HL-60 (cell line): ENCODE measurements around the gene TTC8.
A peak's percentile ranks its signal among the peaks of the same experiment; 100 is the strongest.

Experiments
- DNase-seq, 2 experiments: peaks; one replicate each; pipeline ENCODE4 v3.0.0-alpha.2; 2010 to 2020; ENCODE audit warnings: low read depth in 1 of 2, low spot score in 1 of 2
- H3K27ac ChIP-seq: fragments of 250-450 bp; sonication (Bioruptor Pico); replicated peaks from 2 replicates; pipeline ENCODE4 v1.5.1; 2020; ENCODE audit warnings: mild to moderate bottlenecking, moderate library complexity
- H3K27me3 ChIP-seq: fragments of 250-450 bp; sonication (Bioruptor Pico); 2 replicates; pipeline ENCODE4 v1.5.1; 2021; ENCODE audit warnings: mild to moderate bottlenecking, moderate library complexity; ENCODE audit not compliant: insufficient read depth, poor library complexity, severe bottlenecking
- H3K4me3 ChIP-seq: replicated peaks from 2 replicates; pipeline ENCODE4 v1.5.1; 2011; ENCODE audit warnings: mild to moderate bottlenecking, control low read depth, low read length; ENCODE audit not compliant: insufficient read depth
- CTCF ChIP-seq: IDR thresholded peaks from one replicate; pipeline ENCODE4 v1.5.1; 2011; ENCODE audit warnings: low read length, control low read depth, inconsistent platforms; ENCODE audit not compliant: insufficient read depth
- GABPA ChIP-seq: IDR thresholded peaks from 2 replicates; pipeline ENCODE4 v1.6.1; 2012; ENCODE audit warnings: low read depth
- POLR2AphosphoS5 ChIP-seq: IDR thresholded peaks from 2 replicates; pipeline ENCODE4 v1.6.1; 2012; ENCODE audit warnings: low read depth
- REST ChIP-seq: IDR thresholded peaks from 2 replicates; pipeline ENCODE4 v1.6.1; 2012; ENCODE audit warnings: low read depth; ENCODE audit not compliant: insufficient replicate concordance
- SPI1 ChIP-seq: IDR thresholded peaks from 2 replicates; pipeline ENCODE4 v1.6.1; 2012; ENCODE audit warnings: low read depth, mild to moderate bottlenecking, borderline replicate concordance

TTC8 gene

GRCh38 chr14:88829188-88829587 is 4.7 kb downstream of the TTC8 start:
- TF ChIP-seq REST (no peak), CTCF (no peak), SPI1 (peak; percentile 93), GABPA (no peak), POLR2AphosphoS5 (no peak)
- no peak overlapping the region for H3K4me3 ChIP-seq
- peak overlapping the region; percentile 21 for H3K27ac ChIP-seq
- no peaks in the 10 kb centered on the region for H3K27me3 ChIP-seq
- DNase-seq: peak in 1 of 2 experiments; percentile 11

- Histone ChIP-seq H3K27me3 (no peaks in the 10 kb centered on the region), H3K27ac (peak overlapping the region; percentile 21), H3K4me3 (no peak overlapping the region)
- DNase-seq: no peak
- TF ChIP-seq REST (no peak), SPI1 (no peak), POLR2AphosphoS5 (no peak), GABPA (no peak), CTCF (no peak)
These were observed 5.3 kb downstream of the TTC8 start for GRCh38 chr14:88829685-88830302.

GRCh38 chr14:88831284-88831683 is 6.8 kb downstream of the TTC8 start:
- H3K27me3 ChIP-seq: no peaks in the 10 kb centered on the region
- no peak overlapping the region for H3K27ac ChIP-seq
- DNase-seq: no peak
- no peak overlapping the region for H3K4me3 ChIP-seq
- TF ChIP-seq POLR2AphosphoS5 (no peak), SPI1 (no peak), CTCF (no peak), REST (no peak), GABPA (no peak)
